ENCODE measurements around the gene APOF. TPM values are rescaled to one million over a fixed set of nuclear protein-coding genes. Genes with fewer than 3 reads are reported as not detected.

Gene APOF
- total and polyA plus RNA-seq, 9 of the 15 experiments (the other 6 are each of a cell fraction or from before 2014, with no cell fraction given): 0.09 to 0.15 (median 0.12) TPM; not detected in 5

GRCh38 chr12:56359851-56360767 is 2.5 kb downstream of the APOF start, which contains the start of gene STAT2:
TSS of gene STAT2 (minus strand) at chr12:56360107. CDS start at chr12:56356571, 3,536 bp downstream.
- DNase-seq (ENCODE audit: extremely low read depth in 1 of 4, low spot score in 3 of 4): peak; percentile 94 to 100 (median 96)
- ATAC-seq: peak; percentile 98
- peak; percentile 99 for FAIRE-seq
- in situ Hi-C loops (cut with MboI): no loop called here
- Histone ChIP-seq H3K4me3 (peak within 1 kb of the TSS; percentile 64), H3K27me3 (ENCODE audit: control insufficient read depth in 2 of 2, insufficient read depth in 2 of 2, low read length in 2 of 2) (no peaks in the 10 kb centered on the region), H3K9me3 (replicated peaks; ENCODE audit: control insufficient read depth, insufficient read depth, low read depth, low read length) (no peaks in the 10 kb centered on the region), H4K20me1 (replicated peaks; ENCODE audit: control insufficient read depth, insufficient read depth, low read length) (no peaks in the 10 kb centered on the region), H3K9ac (ENCODE audit: insufficient read depth in 1 of 2, low read depth in 2 of 2, low read length in 2 of 2) (peak within 1 kb of the TSS; percentile 77 to 92), H3K9me1 (ENCODE audit: control insufficient read depth, insufficient read depth, low read length) (no peaks in the 10 kb centered on the region), H2AFZ (ENCODE audit: low read depth, low read length) (peak within 1 kb of the TSS; percentile 90), H3K79me2 (ENCODE audit: control insufficient read depth, insufficient read depth, low read length) (peaks cover 27% of the 10 kb centered on the region), H3K27ac (ENCODE audit: extremely low read depth, low read depth, low read length) (peak within 1 kb of the TSS; percentile 76), H3K36me3 (ENCODE audit: control insufficient read depth, insufficient read depth, low read length) (peaks cover 13% of the 10 kb centered on the region; the same call in 2 of the 3 replicates), H3K4me2 (ENCODE audit: insufficient read depth, low read length) (peak within 1 kb of the TSS; percentile 88), H3K4me1 (replicated peaks in 1 of 2; ENCODE audit: control insufficient read depth in 2 of 2, insufficient read depth in 2 of 2, low read length in 2 of 2) (peaks cover 13 to 15% of the 10 kb centered on the region in 2 experiments)
- ChIA-PET CTCF (ENCODE audit: low intra/inter-chr PET ratio) (no interaction called here), POLR2A (interaction anchor here (0.6 to 19.4 kb wide), 21 partner anchors 9 to 277 kb away, joined by 3 to 274 read pairs (median 4); partner anchors contain the start of genes IL23A, PAN2 and TIMELESS)
- WGBS (ENCODE audit: insufficient coverage, low coverage, missing lambda C conversion rate): under 1% methylated on average over 48 of the region's 54 CpGs
- intact Hi-C loops (cut with micrococcal nuclease): loop anchor here (1.0 to 10.0 kb wide), 3 partner anchors 26 to 275 kb away; partner anchors contain the start of genes BAZ2A and SPRYD4
- no TSS peak for BruUV-seq (replicated peaks)
- TF ChIP-seq ZNF280A (IDR thresholded peaks at IDR 0.05; ENCODE audit: low read depth, partially characterized antibody) (no peak), PREB (CRISPR knock-in tag; IDR thresholded peaks at IDR 0.05) (no peak), BCLAF1 (IDR thresholded peaks at IDR 0.05; ENCODE audit: borderline replicate concordance in 1 of 2, control insufficient read depth in 1 of 2, low read depth in 2 of 2, low read length in 1 of 2) (no peak), HDAC6 (IDR thresholded peaks at IDR 0.05; ENCODE audit: low read depth, low read length) (no peak), MTA3 (IDR thresholded peaks at IDR 0.05; ENCODE audit: borderline replicate concordance) (peak; percentile 58; the same call in 1 of the 2 replicates), HMGXB4 (CRISPR knock-in tag; IDR thresholded peaks at IDR 0.05) (no peak), ZNF77 (CRISPR knock-in tag; IDR thresholded peaks at IDR 0.05) (no peak), ARHGAP35 (IDR thresholded peaks at IDR 0.05; ENCODE audit: partially characterized antibody) (no peak), NFATC3 (IDR thresholded peaks at IDR 0.05) (no peak), TAF15 (IDR thresholded peaks at IDR 0.05; ENCODE audit: low read depth, low read length) (no peak), HOXB6 (CRISPR knock-in tag; IDR thresholded peaks at IDR 0.05; ENCODE audit: borderline replicate concordance) (no peak), TFAM (CRISPR knock-in tag; conservative IDR thresholded peaks at IDR 0.05) (no peak)

Data from K562 (cell line).